Fibroblast of pulmonary artery (primary cell): ENCODE measurements around the gene GBA2.

Source experiments
- DNase-seq: peaks from one replicate; pipeline ENCODE4 v3.0.0-alpha.2; 2010; ENCODE audit warnings: low read depth
- H3K4me3 ChIP-seq: replicated peaks from 2 replicates; pipeline ENCODE4 v1.5.1; 2011; ENCODE audit warnings: low read depth, mild to moderate bottlenecking, control low read depth, low read length, moderate library complexity
- TF ChIP-seq, protein P1 (sequence below): IDR thresholded peaks from 2 replicates; pipeline ENCODE4 v1.5.1; 2011; ENCODE audit warnings: mild to moderate bottlenecking, control low read depth, low read length, inconsistent platforms; ENCODE audit errors: missing control alignments

Gene GBA2

DNA sequence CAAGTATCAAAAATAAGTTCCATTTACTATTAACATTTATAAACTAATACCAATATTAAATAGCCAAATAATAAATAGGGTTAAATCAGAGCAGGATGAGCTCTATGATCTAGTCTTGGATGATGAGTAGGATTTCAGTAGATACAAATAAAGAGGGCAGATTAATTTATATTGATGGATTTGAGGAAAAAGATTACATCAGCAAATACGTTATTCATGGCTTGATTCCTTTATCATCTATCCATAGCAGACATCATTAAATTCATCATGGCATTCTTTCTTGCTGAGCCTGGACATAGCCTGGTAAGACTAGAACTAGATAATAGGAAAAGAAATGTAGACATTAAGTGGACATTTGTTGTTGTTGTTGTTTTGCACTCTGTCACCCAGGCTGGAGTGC, 18.4 kb upstream of the GBA2 start:
- no peak overlapping the region for H3K4me3 ChIP-seq
- DNase-seq = no peak
- TF ChIP-seq, protein P1, sequence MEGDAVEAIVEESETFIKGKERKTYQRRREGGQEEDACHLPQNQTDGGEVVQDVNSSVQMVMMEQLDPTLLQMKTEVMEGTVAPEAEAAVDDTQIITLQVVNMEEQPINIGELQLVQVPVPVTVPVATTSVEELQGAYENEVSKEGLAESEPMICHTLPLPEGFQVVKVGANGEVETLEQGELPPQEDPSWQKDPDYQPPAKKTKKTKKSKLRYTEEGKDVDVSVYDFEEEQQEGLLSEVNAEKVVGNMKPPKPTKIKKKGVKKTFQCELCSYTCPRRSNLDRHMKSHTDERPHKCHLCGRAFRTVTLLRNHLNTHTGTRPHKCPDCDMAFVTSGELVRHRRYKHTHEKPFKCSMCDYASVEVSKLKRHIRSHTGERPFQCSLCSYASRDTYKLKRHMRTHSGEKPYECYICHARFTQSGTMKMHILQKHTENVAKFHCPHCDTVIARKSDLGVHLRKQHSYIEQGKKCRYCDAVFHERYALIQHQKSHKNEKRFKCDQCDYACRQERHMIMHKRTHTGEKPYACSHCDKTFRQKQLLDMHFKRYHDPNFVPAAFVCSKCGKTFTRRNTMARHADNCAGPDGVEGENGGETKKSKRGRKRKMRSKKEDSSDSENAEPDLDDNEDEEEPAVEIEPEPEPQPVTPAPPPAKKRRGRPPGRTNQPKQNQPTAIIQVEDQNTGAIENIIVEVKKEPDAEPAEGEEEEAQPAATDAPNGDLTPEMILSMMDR = no peak

DNA sequence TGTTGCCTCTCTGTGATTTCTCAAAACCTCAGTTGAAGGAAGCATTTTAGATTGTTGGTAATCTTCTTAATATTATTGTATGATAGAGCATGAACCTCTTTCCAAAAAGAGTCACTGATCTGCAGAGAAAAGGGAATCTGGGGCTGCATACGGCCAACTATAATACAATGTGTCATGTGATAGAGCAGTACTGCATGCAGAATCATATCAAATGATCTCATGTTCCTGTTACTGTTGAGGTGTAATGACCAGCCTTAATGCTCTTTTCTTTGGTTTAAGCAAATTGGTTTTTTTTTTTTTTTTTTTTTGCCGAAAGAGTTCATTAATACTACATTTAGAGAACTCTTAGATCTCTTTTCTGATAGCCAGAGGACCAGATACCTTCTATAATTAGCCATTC, 18.0 kb upstream of the GBA2 start:
- no peak for DNase-seq
- TF ChIP-seq, protein P1 = no peak

DNA sequence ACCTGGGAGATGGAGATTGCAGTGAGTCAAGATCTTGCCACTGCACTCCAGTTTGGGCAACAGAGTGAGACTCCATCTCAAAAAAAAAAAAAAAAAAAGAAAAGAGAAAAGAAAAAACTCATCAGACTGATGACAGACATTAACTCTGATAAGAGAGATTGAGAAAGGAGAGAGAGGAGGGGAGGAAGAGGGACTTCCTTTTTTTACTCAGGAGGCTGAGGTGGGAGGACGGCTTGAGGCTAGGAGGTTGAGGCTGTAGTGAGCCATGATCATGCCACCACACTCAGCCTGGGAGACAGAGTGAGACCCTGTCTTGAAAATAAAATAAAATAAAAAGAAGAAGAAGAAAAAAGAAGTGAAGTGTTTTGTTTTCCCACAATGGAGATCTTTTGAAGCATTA, 14.8 kb upstream of the GBA2 start:
- TF ChIP-seq, protein P1 = no peak
- no peak for DNase-seq
- no peak overlapping the region for H3K4me3 ChIP-seq

More for the DNA sequence above, 18.0 kb upstream of the GBA2 start:
- no peak overlapping the region for H3K4me3 ChIP-seq

DNA sequence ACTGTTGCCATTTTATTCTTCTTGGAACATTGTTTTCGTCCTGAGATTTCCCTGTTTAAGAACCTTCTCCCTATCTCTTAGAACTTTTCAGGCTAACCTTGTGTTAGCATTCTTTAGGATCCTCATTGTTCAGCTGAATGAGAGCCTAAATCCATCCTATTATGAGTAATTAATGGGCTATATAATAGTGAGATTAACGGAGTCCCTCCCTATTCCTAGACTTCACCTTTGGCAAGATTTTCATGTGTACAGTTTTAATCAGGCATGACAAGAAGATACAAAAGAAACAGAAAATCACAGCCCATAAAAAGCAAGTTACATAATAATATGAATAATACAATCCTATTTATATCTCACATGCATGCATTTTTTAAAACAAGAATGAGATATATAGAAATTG, 14.2 kb upstream of the GBA2 start:
- TF ChIP-seq, protein P1 = no peak
- no peak overlapping the region for H3K4me3 ChIP-seq
- no peak for DNase-seq

DNA sequence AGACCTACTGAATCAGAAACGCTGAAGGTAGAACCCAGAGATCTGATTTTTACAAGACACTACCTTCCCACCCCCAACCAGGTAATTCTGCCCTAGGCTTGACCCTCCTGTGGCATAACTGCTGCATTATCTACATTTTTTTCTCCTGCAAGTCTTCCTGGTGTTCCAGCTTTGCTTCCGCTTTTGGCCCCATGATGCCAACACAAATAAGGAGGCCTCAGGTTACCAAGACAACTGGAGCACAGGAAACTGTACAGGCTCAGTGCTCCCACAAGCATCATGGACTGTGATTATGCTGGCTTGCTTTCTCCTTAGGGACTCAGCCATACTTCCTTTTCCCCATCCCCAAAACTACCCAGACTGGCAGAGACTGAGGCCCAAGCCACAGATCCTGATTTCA, 11.6 kb upstream of the GBA2 start:
- no peak overlapping the region for H3K4me3 ChIP-seq
- DNase-seq = peak; percentile 86
- TF ChIP-seq, protein P1 = no peak

DNA sequence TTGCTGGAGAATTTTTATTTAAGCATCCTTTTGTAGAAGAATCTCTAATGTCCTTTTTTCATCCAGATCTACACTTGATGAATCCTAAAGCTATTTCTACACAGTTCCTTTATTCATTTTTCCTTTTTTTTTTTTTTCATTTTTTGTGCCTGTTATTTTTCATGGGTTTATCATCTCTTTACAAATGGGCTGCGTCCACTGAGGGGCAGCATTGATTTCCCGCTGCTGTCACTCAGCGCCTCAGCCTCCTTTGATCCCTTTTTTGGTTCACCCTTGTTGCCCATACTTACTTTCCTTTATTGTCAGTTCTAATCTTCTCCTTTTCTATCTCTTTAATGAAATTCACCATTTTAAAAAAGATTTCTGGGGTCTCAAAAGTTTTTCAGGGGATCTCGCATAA, 10.8 kb upstream of the GBA2 start:
- no peak overlapping the region for H3K4me3 ChIP-seq
- DNase-seq = no peak
- TF ChIP-seq, protein P1 = no peak

DNA sequence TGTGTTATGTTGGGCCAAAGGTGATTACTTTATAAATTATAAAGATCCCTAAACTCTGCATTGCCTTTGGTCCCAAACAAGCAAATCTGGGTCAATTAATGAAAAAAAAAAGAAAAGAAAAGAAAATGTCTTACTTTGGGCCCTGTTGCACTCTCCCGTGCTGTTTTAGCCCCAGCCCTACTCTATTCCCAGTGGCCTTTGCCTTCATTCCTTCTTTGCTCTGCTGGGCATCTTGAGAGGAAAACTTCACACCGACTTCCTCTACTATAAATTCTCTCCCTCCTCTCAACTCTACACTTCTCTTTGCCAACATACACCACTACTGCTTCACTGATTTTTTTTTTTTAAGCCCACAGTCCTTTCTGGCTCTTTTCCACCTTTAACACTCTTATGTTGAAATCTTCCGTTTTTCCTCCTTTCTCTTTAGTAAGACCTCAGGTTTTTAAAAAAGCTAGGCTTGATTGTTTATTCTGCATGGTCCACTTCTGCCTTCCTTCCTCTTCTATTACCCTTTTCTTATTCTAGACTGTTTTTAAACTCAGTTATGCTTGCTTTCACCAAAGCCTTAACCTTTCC, 9.5 kb upstream of the GBA2 start:
- DNase-seq = peak; percentile 71
- TF ChIP-seq, protein P1 = no peak
- no peak overlapping the region for H3K4me3 ChIP-seq
